ENCODE data around the gene INSC. TPM values are rescaled to one million over a fixed set of nuclear protein-coding genes. Genes with fewer than 3 reads are reported as not detected.

The INSC gene
- total RNA-seq, 6 experiments from 2014 or later: 0.15 to 0.44 (median 0.43) TPM; not detected in 3

DNA sequence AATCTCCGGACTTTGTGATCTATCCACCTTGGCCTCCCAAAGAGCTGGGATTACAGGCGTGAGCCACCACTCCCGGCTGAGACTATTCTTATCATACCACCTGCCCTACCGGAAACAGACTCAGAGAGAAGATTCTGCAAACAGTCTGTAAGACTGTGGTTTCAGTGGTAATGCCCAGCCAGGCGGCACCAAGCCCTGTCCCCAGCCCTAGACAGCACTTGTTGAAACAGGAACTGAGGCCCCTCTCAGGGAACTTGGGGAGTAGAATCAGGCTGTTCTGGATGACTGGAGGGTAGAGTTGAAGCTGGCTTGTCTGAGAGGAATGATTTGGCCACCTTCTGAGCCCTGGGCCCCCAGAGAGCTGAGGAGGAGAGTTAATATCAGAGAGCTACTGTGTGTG, 1.3 kb upstream of the INSC start:
- Histone ChIP-seq H3K27ac (no peak overlapping the region), H3K4me3 (no peak overlapping the region), H3K27me3 (no peaks in the 10 kb centered on the region), H3K9me3 (no peaks in the 10 kb centered on the region), H3K36me3 (no peaks in the 10 kb centered on the region), H3K4me1 (peaks cover 0 to 10% (median 0%) of the 10 kb centered on the region in 4 donors)
- TF ChIP-seq POLR2A (IDR thresholded peaks at IDR 0.05): no peak
- TF ChIP-seq, protein P1, sequence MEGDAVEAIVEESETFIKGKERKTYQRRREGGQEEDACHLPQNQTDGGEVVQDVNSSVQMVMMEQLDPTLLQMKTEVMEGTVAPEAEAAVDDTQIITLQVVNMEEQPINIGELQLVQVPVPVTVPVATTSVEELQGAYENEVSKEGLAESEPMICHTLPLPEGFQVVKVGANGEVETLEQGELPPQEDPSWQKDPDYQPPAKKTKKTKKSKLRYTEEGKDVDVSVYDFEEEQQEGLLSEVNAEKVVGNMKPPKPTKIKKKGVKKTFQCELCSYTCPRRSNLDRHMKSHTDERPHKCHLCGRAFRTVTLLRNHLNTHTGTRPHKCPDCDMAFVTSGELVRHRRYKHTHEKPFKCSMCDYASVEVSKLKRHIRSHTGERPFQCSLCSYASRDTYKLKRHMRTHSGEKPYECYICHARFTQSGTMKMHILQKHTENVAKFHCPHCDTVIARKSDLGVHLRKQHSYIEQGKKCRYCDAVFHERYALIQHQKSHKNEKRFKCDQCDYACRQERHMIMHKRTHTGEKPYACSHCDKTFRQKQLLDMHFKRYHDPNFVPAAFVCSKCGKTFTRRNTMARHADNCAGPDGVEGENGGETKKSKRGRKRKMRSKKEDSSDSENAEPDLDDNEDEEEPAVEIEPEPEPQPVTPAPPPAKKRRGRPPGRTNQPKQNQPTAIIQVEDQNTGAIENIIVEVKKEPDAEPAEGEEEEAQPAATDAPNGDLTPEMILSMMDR (IDR thresholded peaks at IDR 0.05): no peak
- DNase-seq: no peak
- intact Hi-C loops (cut with DNase I): no loop called here
- ATAC-seq: no peak
- WGBS (ENCODE audit: insufficient coverage, low coverage, low lambda C conversion rate, missing lambda C conversion rate): 68% methylated on average over 4 of the region's 5 CpGs

GRCh38 chr11:15115686-15116085, 963 bp downstream of the INSC start:
- H3K27me3 ChIP-seq: no peaks in the 10 kb centered on the region
- peaks cover 0 to 7% (median 0%) of the 10 kb centered on the region in 4 donors for H3K4me1 ChIP-seq
- no peaks in the 10 kb centered on the region for H3K9me3 ChIP-seq
- 87% methylated on average over 3 of the region's 5 CpGs for WGBS (ENCODE audit: insufficient coverage, low coverage, low lambda C conversion rate, missing lambda C conversion rate)
- no peak overlapping the region for H3K27ac ChIP-seq
- intact Hi-C loops (cut with DNase I): no loop called here
- H3K36me3 ChIP-seq: no peaks in the 10 kb centered on the region
- DNase-seq (no peak), ATAC-seq (no peak)
- TF ChIP-seq, protein P1 (IDR thresholded peaks at IDR 0.05): no peak
- no peak for TF ChIP-seq POLR2A (IDR thresholded peaks at IDR 0.05)
- no peak overlapping the region for H3K4me3 ChIP-seq

DNA sequence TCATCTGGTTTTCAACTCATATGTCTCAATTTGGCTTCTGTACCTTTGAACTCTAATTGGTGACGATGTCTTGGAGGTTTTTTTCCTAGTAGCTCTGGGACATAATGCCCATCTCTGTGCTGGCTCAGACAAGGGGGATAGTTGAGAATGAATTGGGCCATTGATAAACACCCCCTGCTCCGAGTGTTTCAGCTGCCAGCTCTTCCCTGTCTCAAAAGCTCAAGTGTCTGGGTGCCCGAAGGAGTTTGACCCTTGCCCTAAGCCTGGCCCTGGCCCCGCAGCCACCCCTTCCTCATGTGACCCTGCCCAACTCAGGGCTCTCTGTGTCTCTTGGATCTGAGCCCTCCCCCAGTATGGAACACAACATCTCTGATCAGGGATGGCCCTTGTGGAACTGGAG, 3.0 kb downstream of the INSC start:
- 76% methylated on average over 2 of the region's 4 CpGs for WGBS (ENCODE audit: insufficient coverage, low coverage, low lambda C conversion rate, missing lambda C conversion rate)
- peaks cover 0 to 7% (median 0%) of the 10 kb centered on the region in 4 donors for H3K4me1 ChIP-seq
- intact Hi-C loops (cut with DNase I): no loop called here
- no peak for DNase-seq
- no peak overlapping the region for H3K27ac ChIP-seq
- no peaks in the 10 kb centered on the region for H3K9me3 ChIP-seq
- no peak for ATAC-seq
- TF ChIP-seq, protein P1 (IDR thresholded peaks at IDR 0.05): no peak
- no peak for TF ChIP-seq POLR2A (IDR thresholded peaks at IDR 0.05)
- H3K27me3 ChIP-seq: no peaks in the 10 kb centered on the region
- no peaks in the 10 kb centered on the region for H3K36me3 ChIP-seq
- no peak overlapping the region for H3K4me3 ChIP-seq

GRCh38 chr11:15118431-15118830, 3.7 kb downstream of the INSC start:
- ATAC-seq (no peak), DNase-seq (no peak)
- H3K27ac ChIP-seq: no peak overlapping the region
- no peaks in the 10 kb centered on the region for H3K27me3 ChIP-seq
- intact Hi-C loops (cut with DNase I): no loop called here
- no peak overlapping the region for H3K4me3 ChIP-seq
- H3K9me3 ChIP-seq: no peaks in the 10 kb centered on the region
- no peaks in the 10 kb centered on the region for H3K36me3 ChIP-seq
- no peak for TF ChIP-seq POLR2A (IDR thresholded peaks at IDR 0.05)
- TF ChIP-seq, protein P1 (IDR thresholded peaks at IDR 0.05): no peak
- peaks cover 0 to 7% (median 0%) of the 10 kb centered on the region in 4 donors for H3K4me1 ChIP-seq

DNA sequence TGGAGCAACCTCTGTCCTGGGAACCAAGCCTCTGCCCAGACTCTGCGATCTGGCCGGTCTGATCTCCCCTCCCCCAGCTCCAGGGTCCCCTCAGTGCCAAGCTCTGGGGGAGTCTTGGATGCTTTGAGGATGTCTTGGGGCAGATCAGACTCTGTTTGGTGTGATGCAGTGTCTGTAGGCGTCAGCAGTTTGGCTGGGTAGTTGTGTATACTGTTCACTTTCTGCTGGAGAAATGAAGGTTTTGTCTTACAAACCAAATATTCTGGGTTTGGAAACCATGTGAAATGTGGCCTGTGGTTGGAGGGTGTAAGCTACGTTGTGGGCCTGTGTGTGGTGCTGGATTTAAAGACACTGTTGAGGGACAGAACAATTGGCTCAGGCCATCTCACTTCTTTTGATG, 4.6 kb downstream of the INSC start:
- H3K9me3 ChIP-seq: no peaks in the 10 kb centered on the region
- ATAC-seq (no peak), DNase-seq (no peak)
- H3K27ac ChIP-seq: no peak overlapping the region
- intact Hi-C loops (cut with DNase I): no loop called here
- no peak overlapping the region for H3K4me3 ChIP-seq
- H3K27me3 ChIP-seq: no peaks in the 10 kb centered on the region
- TF ChIP-seq POLR2A (IDR thresholded peaks at IDR 0.05): no peak
- TF ChIP-seq, protein P1 (IDR thresholded peaks at IDR 0.05): no peak
- H3K4me1 ChIP-seq: peaks cover 0 to 6% (median 0%) of the 10 kb centered on the region in 4 donors
- 64% methylated on average over 2 of the region's 4 CpGs for WGBS (ENCODE audit: insufficient coverage, low coverage, low lambda C conversion rate, missing lambda C conversion rate)
- H3K36me3 ChIP-seq: no peaks in the 10 kb centered on the region
